HG02885 (cell line): ENCODE data around the gene GPR82.
A peak's percentile ranks its signal among the peaks of the same experiment; 100 is the strongest.
"Not testable (repeated sequence)": the region's sequence is repeated elsewhere in the genome, so short reads cannot be mapped to it uniquely, and the experiment has no call there.

Experiments used
- ATAC-seq: cut with Tn5 transposase; IDR thresholded peaks from one replicate; pipeline ENCODE4 v1.9.1; 2021; ENCODE audit warnings: mild to moderate bottlenecking; ENCODE audit not compliant: unreplicated experiment, poor library complexity

The GPR82 gene, protein sequence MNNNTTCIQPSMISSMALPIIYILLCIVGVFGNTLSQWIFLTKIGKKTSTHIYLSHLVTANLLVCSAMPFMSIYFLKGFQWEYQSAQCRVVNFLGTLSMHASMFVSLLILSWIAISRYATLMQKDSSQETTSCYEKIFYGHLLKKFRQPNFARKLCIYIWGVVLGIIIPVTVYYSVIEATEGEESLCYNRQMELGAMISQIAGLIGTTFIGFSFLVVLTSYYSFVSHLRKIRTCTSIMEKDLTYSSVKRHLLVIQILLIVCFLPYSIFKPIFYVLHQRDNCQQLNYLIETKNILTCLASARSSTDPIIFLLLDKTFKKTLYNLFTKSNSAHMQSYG

DNA sequence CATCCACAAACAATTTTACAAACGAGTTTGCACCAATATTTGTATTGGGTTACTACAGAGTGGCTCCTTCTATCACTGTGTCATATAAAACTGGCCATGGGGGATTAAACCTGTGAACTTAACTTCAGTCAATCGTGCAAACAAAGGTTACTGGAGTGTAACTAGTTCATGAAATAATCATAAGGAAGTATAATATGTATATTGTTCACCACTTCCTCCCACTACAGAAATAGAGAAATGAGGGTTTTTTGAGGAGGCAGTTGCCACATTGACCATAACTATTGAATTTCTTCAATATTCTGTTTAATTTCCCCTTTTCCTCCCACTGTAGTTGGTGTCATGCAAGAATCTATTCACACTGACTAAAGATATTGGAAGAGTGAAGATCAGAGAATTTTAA, at the start of gene GPR82:
Gene GPR82 (plus strand): TSS at position 356 of the 400 bp plus-strand sequence. CDS start 2,846 bp downstream, outside the sequence.
- ATAC-seq: no peak

DNA sequence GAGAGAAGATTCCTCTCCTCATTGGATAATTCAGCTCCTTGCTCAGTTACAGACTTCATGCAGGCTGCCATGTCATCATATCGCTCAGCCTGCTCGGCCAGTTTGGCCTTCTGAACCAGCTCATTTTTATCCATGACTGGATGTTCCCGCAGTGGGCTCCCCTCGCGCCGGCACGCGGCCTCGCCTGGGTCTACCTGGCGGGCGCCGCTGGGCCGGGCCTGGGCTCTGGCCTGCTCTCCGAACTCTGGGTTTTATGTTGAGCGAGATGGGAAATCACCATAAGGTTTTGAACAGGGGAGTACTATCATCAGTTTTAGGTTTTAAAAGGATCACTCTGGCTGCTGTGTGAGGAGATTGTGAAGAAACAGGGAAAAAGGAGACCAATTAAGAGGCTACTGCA, 47.6 kb upstream of the GPR82 start:
- not testable (repeated sequence) for ATAC-seq

DNA sequence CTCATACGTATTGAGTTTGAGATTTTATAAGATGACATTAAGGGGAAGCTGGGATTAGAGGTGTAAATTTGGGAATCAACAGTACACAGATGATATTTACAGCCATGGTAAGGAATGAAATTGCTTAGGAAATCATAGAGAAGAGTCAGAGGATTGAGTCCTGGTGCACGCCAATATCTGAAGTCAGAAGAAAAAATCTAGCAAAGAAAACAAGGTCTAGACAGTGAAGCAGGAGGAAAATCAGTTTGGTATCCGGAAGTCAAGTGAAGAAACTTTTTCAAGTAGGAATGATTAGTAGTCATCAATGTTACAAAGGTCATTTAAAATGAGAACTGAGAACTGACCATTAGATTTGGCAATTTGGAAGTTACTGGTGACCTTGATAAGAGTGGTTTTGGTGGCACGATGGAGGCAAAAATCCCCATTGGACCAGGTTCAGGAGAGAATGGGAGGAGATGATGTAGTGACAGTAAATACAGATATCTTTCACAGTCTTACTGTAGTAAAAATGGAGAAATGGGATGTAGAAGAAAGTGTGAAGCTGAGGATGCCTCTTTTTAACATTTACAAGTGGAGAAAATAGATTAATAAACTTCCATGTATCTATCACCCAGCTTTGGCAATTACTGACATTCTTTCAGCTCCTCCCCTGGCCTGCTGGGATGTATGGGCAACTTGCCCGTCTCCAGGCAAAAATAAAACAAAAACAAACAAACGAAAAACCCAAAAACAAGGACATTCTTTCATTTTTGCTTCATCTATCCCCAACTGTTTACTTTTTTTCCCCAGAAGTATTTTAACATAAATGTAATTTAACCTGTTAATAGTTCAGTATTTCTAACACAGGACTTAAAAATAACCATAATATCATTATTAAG, 46.6 kb upstream of the GPR82 start:
- no peak for ATAC-seq

DNA sequence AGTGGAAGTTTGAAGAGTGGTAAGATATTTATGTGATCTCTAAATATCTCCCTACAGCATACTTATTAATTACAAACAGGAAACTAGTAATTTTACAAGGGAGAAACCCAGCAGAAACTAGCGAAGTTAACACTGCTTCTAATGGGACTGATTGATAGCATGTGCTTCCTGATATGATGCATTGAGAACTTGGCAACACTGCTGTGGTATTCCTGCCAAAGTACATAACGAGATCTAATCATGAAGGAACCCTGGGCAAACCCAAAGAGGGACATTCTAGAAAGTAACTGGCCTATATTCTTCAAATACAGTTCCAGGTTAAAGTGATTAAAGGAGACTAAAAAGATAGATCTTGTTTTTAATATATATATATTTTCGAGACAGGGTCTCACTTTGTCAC, 39.8 kb upstream of the GPR82 start:
- no peak for ATAC-seq

DNA sequence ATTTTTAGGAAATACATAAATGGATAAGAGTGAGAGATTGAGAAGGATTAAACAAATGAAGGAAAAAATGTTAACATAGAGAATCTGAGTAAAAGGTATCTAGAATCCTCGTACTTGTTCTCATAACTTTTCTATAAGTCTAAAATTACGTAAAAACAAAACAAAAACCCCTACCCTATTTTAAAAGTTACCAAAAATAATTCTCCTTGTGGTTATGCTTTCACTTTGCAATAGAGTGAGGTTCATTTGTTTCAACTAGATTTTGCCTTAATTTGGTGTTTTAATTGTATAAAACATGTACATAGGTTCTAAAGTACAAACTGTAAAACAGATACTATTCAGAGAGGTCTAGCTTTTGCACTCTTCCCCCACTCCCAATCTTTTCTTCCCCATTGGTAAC, 39.0 kb upstream of the GPR82 start:
- no peak for ATAC-seq

DNA sequence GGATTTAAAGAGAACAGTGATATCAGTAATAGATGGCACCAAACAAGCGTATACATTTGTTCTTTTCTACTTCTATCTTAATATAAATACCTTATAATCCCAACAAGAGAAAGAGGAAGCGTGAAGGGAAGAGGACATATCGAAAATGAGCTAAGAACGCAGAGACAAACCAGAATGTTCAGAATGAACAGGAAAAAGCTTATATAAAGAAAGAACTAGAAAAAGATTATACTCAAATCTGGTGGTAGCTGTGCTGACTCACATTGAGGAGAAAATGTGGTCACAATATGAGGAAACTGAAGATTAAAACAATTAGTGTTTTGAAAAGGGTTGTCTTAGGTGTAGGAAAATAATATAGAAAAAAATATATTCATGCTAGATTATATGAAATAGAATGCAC, 37.2 kb upstream of the GPR82 start:
- no peak for ATAC-seq

DNA sequence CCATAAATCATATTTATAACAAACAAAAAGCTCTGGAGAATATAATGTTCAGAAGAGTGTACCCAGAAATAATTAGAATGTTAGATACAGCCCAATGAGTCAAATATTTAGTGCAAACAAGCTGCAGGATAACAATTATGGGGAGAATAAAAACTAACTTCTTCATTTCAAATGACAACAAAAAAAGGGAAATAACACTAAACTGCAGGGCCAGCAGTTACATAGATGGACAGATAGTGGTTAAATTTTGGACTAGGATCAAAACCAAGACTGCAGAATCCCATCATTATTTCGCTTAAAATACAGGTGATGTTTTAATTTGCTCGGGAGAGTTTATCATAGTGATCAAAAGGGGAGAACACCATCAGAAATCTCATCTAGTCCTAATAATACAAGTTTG, 35.8 kb upstream of the GPR82 start:
- ATAC-seq: no peak

DNA sequence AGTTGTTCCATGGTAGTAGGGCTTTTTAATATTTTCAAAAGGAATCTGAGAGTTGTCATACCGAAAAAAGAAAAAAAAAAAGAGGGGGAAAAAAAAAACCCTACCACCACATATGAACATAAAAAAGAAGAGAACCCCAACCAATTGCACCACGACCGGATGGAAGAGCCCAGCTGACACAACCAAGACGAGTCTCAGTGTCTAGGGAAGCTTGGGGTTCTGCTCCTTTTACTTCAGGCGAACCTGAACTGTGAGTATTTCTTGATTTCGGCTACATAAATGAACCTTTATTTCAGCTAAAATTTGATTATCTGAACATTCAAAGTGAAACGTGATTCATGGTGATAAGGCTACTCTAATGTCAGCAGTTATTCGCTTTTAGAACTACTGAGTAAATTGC, 35.1 kb upstream of the GPR82 start, which contains the start of gene GPR34:
Gene GPR34 (plus strand): TSS at position 139 of the 400 bp plus-strand sequence. CDS start 6,661 bp downstream, outside the sequence.
- ATAC-seq: no peak

DNA sequence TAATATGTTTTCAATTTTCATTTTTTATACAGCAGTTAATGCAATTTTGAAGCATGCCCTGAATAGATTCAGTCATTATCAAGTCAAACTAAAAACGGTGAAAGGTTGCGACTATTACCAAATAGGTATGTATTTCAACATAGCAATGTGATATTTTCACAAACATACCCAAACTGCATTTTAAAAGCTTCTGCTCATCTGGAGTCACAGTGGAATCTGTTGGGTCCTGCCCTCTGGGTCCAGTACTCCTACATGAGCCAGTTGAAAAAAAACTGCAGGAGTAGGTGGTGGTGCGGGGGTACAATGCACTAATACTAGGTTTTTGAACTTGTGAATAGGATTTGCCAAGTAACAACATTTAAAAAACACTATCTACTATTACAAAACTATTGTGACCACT, 34.3 kb upstream of the GPR82 start:
- no peak for ATAC-seq

DNA sequence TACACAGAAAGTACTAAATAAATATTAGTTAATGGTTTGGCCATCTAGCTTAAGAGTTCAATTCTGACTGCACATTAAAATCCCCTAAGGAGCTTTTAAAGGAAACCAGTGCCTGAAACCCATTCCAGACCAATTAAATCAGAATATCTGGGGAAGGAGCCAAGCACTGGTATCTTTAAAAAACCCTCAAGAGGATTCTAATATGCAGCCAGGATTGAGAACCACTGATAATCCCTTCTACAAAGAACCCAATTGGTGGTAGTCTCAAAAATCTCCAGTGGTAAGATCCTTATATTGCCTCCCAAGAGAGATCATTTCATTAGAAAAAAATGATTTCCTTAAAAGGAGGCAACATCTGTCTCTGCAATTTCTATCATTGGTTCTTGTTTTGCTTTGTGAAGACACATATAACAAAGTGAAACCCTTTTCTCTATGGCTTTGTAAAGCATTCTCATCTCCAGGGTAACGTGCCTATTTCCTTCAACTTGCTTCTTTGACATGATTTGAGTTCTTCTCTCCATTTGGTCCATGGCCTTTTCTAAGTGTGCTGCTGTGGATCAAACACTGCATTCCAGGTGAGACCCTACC, 31.7 kb upstream of the GPR82 start:
- ATAC-seq: no peak

DNA sequence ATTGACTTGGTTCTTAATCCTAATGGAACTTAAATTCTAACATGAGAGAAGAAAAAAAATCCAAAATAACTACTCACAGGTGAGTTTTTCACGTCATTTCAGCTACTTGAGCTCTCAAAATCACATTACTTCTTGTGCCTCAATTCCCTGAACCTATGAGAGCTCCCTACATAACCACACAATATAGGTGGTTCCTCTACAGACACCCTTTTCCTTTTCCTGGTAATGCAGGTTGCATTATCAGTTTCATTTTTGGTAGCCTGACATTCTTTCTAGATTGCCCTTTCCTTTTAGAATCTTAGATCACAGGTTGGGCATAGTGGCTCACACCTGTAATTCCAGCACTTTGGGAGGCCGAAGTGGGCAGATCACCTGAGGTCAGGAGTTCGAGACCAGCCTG, 31.0 kb upstream of the GPR82 start:
- ATAC-seq: no peak

DNA sequence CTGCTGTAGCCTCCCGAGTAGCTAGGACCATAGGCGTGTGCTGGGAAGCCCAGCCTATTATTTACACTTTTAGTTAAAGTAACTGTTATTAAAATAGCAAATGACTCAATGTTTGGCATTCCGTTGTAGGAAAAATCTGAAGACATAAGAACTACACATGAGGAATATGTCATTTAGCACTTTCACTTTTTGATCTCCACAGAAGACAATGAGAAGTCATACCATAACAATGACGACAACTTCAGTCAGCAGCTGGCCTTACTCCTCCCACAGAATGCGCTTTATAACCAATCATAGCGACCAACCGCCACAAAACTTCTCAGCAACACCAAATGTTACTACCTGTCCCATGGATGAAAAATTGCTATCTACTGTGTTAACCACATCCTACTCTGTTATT, 28.6 kb upstream of the GPR82 start:
- ATAC-seq: no peak

DNA sequence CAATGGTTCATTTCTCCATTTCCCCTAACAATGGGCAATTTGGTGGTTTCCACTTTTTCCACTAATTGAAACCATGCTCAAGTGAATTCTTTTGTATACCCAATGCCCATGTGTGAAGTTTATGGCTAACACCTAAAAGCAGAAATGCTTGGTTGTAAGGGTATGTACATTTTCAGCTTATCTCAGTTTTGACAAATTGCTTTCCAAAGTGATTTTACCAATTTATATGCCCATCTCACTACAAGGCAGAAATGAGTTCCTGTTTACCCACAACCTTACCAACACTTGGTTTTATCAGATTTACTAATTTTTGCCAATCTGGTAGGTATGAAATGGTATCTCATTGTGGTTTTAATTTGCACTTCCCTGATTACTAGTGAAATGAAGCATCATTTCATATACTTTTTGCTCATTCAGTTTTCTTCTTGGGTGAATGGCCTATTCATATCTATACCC, 20.4 kb upstream of the GPR82 start:
- no peak for ATAC-seq

DNA sequence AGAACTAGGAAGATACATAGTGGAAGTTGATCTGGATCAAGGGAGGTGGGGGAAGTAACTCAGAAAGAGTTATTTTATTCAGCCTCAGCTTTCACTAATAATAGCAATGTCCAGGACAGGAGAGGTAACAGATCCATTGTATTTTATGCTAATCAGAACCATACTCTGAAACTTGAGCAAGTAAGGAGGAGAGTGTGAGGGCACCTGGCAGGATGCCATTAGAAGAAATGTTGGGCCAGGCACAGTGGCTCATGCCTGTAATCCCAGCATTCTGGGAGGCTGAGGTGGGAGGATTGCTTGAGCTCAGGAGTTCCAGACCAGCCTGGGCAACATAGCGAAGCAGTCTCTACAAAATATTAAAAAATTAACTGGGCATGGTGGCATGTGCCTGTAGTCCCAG, 18.9 kb upstream of the GPR82 start:
- no peak for ATAC-seq

DNA sequence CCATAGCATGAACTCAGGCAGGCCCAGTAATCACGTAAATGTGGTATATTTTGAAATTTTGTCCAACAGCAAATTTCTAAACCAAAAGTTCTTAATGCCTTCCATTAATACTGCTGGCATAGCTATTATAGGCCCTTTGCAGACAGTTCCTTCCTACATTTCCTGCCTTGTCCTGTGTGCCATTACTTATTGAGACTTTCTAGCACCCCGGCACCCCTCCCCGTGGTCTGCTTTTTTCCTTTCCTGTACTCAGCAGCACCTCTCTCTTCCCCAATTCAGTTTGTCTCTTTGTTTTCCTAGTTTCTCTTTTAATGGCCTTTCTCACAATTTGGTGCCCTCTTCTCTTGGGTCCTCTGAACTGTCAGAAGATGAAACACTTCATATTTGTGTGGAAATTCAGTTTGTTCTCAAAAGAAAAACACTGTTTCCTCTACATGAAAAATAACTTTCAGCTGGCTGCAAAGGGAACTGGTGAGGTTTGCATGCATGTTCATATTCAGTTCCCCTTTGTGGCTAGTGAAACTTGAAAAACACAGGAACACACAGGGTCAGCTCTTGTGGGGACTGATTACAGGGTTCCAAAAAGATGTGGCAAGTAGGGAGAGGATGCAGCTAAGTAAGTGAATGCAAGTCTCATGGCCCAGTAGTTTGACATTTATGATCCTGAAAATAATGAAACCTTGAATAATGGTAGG, 18.2 kb upstream of the GPR82 start:
- ATAC-seq: peak; percentile 90

DNA sequence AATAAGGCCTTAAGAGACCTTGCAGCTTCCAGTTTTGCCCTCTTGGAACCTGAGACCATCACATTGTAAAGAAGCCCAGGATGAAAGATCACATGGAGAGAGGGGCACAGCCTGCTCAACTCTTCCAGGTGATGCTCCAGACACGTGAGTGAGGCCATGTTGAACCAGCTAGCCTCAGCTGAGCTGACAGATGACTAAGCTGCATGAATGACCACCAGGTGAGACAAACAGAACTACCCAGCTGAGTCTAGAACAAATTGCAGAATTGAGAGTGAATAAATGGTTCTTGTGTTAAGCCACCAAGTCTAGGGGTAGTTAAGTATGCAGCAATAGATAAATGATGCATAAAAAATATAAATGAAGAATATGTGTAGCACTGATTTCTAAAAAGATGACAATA, 16.8 kb upstream of the GPR82 start:
- no peak for ATAC-seq

DNA sequence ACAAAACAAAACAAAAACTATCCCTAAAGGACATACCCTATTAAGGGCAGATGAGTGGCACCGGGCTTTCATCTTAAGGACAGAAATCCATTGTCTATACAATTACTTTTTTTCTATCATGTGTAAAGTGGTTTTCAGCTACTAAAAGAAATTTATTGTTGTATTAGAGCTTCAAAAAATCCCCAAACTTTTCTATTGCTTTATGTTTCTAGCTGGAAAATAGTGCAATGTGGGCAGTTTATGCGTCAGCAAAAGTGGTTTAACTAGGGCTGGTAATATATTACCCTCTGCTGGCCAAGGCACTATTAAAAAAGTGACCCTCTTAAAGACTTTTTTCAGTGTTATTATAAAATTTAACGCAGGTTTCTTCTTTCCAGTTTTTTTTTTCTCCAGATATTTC, 15.5 kb upstream of the GPR82 start:
- no peak for ATAC-seq

DNA sequence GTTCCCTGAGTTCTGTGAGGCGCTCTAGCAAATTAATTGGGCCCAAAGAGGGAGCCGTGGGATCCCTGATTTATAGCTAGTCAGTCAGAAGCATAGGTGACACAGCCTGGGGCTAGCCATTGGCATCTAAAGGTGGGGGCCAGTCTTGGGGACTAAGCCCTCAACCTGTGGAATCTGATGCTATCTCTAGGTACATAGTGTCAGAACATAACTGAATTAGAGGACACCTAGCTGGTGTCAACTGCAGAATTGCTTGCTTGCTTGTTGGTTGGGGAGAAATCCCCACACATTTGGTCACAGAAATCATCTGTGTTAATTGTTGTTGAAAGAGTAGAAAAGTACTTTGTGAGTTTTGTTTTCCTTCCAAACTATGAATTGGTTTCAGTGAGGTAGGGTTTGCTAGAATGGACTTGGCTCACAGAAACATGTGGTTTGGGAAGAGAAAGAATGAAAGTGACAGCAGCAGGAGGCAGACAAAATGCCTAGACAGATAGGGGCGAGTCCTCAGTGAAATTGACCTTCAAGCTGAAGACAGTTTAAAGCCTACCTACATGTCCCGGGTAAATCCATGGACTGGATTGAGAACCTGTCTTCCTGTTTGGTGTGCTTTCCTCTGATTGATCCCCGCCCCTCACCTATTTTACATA, 12.8 kb upstream of the GPR82 start:
- no peak for ATAC-seq

DNA sequence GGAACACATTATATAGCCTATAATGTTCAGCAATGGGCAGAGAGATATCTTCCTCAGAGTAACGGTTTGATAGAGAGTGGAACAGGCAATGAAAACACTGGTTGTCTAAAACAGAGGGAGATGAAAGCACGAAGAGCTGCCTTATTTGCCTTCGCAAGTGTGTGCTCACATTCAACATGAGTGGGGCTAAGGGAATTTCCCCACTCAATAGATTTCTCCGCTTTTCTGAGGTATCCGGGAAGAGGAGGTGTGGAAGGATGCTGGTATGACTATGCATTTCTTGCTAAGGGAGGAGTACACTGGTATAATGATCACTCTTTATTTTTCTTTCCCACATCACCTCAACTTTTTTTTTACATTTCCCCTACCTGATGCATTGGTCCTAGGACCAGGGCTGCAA, 7.8 kb upstream of the GPR82 start:
- no peak for ATAC-seq
